ENCODE measurements around the gene ALDH8A1.
"Not testable (repeated sequence)": the region's sequence is repeated elsewhere in the genome, so short reads cannot be mapped to it uniquely, and the experiment has no call there.

The ALDH8A1 gene

GRCh38 chr6:134911547-134911946 lies 38.4 kb downstream of the ALDH8A1 start:
- in situ Hi-C loops (cut with MboI; ENCODE audit: low sequenced_read_pairs) = no loop called here

GRCh38 chr6:134910593-134910935 lies 39.3 kb downstream of the ALDH8A1 start:
- in situ Hi-C loops (cut with MboI; ENCODE audit: low sequenced_read_pairs) = no loop called here

GRCh38 chr6:134909701-134910592 lies 40.0 kb downstream of the ALDH8A1 start:
- in situ Hi-C loops (cut with MboI; ENCODE audit: low sequenced_read_pairs) = no loop called here

DNA sequence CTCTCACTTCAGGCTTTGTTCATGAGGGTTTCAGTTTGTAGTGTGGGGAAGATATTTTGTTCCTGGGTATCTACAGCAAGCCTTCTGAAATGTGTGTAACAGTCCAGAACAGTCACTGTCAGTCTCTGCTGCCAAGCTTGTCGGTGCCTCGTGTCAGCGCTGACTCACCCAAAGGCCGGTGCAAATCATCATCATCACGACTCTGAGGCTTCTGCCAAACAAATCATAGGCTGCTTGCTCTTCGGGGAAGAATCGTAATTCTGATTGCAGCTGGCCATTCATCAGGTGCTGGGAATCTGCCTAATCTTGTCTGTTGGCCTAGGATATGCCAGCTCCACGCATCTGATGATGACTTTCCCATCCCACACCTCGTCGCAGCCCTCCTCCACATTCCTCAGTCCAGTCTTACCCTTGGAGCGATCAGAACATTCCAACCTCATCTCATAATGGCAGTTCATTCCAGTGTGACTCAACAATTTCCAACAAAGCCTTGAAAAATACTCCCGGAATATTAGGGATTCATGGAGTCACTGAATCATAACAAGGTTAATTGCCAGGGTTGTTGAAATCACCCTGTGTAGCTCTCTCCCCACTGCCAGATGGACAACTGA lies 40.9 kb downstream of the ALDH8A1 start:
- in situ Hi-C loops (cut with MboI; ENCODE audit: low sequenced_read_pairs) = no loop called here

DNA sequence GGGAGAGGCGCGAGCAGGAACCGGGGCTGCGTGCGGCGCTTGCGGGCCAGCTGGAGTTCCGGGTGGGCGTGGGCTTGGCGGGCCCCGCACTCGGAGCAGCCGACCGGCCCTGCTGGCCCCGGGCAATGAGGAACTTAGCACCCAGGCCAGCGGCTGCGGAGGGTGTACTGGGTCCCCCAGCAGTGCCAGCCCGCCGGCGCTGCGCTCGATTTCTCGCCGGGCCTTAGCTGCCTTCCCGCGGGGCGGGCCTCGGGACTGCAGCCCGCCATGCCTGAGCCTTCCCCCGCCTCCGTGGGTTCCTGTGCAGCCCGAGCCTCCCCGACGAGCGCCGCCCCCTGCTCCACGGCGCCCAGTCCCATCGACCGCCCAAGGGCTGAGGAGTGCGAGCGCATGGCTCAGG lies 45.2 kb downstream of the ALDH8A1 start:
- in situ Hi-C loops (cut with MboI; ENCODE audit: low sequenced_read_pairs) = not testable (repeated sequence)

GRCh38 chr6:134903448-134903847 lies 46.5 kb downstream of the ALDH8A1 start:
- in situ Hi-C loops (cut with MboI; ENCODE audit: low sequenced_read_pairs) = no loop called here

GRCh38 chr6:134902936-134903335 lies 47.0 kb downstream of the ALDH8A1 start:
- in situ Hi-C loops (cut with MboI; ENCODE audit: low sequenced_read_pairs) = no loop called here

- in situ Hi-C loops (cut with MboI; ENCODE audit: low sequenced_read_pairs) = no loop called here
Observed at GRCh38 chr6:134902074-134902861, 47.6 kb downstream of the ALDH8A1 start.

DNA sequence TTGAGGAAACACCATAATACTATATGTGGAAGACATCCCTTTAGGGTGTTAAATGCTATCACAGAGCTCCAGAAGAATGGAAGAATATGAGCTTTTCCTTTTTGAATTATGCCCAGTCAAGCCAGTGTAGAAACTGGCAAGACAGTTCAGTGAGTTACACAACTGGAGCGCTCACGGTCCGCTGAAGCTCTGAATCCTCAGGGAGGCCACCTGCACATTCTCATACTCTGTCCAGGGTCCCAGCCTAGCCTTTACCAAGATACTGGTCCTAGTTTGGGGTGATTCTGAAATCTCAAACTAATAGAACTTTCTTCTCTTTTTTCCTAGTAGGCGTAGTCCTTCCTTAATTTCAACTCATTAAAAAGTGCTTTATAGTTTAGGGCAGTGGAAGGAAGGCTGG lies 51.3 kb downstream of the ALDH8A1 start:
- in situ Hi-C loops (cut with MboI; ENCODE audit: low sequenced_read_pairs) = loop anchor here (25.0 kb wide), 1 partner anchor 761 kb away; no protein-coding TSS in a partner anchor

DNA sequence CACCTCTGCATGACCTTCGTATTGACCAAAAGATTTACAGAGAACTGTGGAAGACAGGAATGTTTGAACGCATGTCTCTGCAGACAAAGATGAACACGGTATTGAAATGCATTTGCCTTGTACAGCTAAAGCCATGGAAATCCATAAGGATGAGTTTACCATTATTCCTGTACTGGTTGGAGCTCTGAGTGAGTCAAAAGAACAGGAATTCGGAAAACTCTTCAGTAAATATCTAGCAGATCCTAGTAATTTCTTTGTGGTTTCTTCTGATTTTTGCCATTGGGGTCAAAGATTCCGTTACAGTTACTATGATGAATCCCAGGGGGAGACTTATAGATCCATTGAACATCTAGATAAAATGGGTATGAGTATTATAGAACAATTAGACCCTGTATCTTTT lies 51.7 kb downstream of the ALDH8A1 start:
- in situ Hi-C loops (cut with MboI; ENCODE audit: low sequenced_read_pairs) = loop anchor here (25.0 kb wide), 1 partner anchor 761 kb away; no protein-coding TSS in a partner anchor

DNA sequence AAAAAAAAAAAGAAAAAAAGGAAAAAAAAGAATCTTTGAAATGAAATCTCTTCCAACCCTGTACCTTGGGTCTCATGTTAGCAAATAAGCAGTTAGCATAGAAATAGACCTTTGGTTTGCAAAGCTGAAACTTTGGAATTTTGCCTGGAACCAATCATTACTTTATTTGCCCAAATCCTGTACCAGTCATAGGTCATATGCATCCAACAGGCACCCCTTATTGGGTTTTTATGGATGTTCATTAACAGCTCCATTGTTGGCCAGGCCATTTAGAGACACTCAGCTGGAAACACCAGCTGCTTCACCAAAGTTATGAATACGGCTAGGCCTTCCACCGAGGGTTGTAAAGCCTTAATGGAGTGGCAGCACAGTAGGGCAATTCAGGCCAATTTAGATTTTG lies 53.0 kb downstream of the ALDH8A1 start:
- in situ Hi-C loops (cut with MboI; ENCODE audit: low sequenced_read_pairs) = loop anchor here (25.0 kb wide), 1 partner anchor 760 kb away; no protein-coding TSS in a partner anchor

- in situ Hi-C loops (cut with MboI; ENCODE audit: low sequenced_read_pairs) = loop anchor here (25.0 kb wide), 1 partner anchor 757 kb away; no protein-coding TSS in a partner anchor
Observed at GRCh38 chr6:134894800-134895199, 55.1 kb downstream of the ALDH8A1 start.

DNA sequence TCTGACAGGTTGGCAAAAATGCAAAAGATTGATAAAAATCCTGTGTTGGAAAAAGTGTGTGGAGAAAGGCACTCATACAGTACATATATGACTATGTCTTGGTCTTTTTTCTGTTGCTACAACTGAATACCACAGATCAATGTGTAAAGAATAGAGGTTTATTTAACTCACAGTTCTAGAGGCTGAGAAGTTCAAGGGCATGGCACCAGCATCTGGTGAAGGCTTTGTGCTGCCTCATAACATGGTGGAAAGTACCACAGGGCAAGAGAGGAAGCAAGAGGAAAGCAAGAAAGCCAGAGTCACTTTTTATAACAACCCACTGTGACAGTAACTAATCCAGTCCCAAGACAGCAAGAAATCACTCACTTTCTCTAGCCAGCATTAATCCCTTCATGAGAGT lies 57.5 kb downstream of the ALDH8A1 start:
- in situ Hi-C loops (cut with MboI; ENCODE audit: low sequenced_read_pairs) = loop anchor here (25.0 kb wide), 1 partner anchor 755 kb away; no protein-coding TSS in a partner anchor

DNA sequence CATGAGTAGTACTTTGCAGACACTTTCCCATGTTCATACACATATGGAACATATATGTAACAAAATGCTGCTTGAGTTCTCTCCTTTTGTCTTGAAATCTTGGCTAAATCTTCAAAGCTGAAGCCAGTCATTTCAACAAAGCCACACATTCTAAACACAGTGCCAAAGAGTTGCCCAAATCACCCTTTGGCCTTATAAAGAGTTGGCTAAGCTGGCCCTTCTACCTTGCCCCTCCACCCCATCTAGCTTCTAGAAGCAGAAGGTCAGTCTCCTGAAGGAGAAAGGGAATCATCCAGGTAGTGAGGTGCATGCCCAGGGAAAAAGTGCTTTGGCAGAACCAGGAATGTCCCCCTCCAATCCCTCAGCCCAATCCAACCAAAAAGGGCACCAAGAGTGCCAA lies 58.3 kb downstream of the ALDH8A1 start:
- in situ Hi-C loops (cut with MboI; ENCODE audit: low sequenced_read_pairs) = loop anchor here (25.0 kb wide), 1 partner anchor 754 kb away; no protein-coding TSS in a partner anchor

DNA sequence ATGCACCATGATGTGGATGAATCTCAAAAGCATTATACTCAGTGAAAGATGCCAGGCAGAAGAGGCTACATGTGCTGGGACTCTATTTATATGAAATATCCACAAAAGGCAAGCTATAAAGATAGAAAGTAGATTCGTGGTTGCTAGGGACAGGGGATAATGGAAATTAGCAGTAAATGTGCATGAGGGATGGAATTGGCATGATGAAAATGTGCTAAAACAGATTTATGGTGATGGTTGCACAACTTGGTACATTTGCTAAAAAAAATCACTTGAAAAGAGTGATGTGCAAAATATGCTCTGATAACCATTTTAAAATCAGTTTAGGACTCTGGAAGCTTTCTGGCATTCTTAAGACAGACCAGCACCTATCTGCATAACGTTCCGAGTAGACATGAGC lies 61.6 kb downstream of the ALDH8A1 start:
- in situ Hi-C loops (cut with MboI; ENCODE audit: low sequenced_read_pairs) = loop anchor here (25.0 kb wide), 1 partner anchor 751 kb away; no protein-coding TSS in a partner anchor

DNA sequence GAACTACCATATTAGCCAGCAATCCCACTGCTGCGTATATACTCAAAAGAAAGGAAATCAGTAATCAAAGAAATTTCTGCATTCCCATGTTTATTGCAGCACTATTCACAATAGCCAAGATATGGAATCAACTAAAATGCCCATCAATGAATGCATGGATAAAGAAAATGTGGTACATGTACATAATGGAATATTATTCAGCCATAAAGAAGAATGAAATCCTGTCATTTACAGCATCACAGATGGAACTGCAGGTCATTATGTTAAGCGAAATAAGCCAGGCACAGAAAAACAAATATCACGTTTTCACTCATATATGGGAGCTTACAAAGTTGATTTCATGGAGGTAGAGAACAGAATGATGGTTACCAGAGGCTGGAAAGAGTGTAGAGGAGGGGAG lies 65.1 kb downstream of the ALDH8A1 start:
- in situ Hi-C loops (cut with MboI; ENCODE audit: low sequenced_read_pairs) = loop anchor here (25.0 kb wide), 1 partner anchor 747 kb away; no protein-coding TSS in a partner anchor

- in situ Hi-C loops (cut with MboI; ENCODE audit: low sequenced_read_pairs) = loop anchor here (25.0 kb wide), 1 partner anchor 746 kb away; no protein-coding TSS in a partner anchor
Observed at GRCh38 chr6:134883314-134883713, 66.6 kb downstream of the ALDH8A1 start.

- in situ Hi-C loops (cut with MboI; ENCODE audit: low sequenced_read_pairs) = loop anchor here (25.0 kb wide), 1 partner anchor 745 kb away; no protein-coding TSS in a partner anchor
Observed at GRCh38 chr6:134882426-134883038, 67.4 kb downstream of the ALDH8A1 start.

GRCh38 chr6:134880487-134881190 lies 69.3 kb downstream of the ALDH8A1 start:
- in situ Hi-C loops (cut with MboI; ENCODE audit: low sequenced_read_pairs) = loop anchor here (25.0 kb wide), 1 partner anchor 743 kb away; no protein-coding TSS in a partner anchor

DNA sequence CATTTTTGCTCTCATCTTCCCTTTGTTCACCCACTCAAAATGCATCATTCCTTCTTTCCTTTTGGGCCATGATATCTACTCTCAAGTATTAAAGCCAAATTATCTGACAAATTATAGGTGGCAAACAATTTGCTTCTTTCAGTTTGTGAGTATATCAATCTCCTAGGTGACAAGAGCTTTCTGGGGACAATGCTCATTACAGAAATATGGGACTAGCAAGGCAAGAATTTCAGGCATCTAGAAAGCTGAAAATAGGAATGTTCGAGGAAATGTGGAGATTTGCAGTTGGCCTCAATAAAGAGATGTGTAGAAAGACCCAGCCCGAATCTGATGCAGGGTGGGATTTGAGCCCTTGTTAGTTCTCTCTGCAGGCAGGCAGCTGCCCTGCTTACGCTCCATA lies 71.8 kb downstream of the ALDH8A1 start:
- in situ Hi-C loops (cut with MboI; ENCODE audit: low sequenced_read_pairs) = loop anchor here (25.0 kb wide), 1 partner anchor 741 kb away; no protein-coding TSS in a partner anchor
